NCI-H748 (cell line): ENCODE data around the gene CDH1.
A peak's percentile ranks its signal among the peaks of the same experiment; 100 is the strongest.
"Not testable (repeated sequence)": the region's sequence is repeated elsewhere in the genome, so short reads cannot be mapped to it uniquely, and the experiment has no call there.

Experiments used
- DNase-seq: peaks from one replicate; lab custom pipeline; 2025; ENCODE audit not compliant: unreplicated experiment; lab: John Stamatoyannopoulos, UW

The CDH1 gene

DNA sequence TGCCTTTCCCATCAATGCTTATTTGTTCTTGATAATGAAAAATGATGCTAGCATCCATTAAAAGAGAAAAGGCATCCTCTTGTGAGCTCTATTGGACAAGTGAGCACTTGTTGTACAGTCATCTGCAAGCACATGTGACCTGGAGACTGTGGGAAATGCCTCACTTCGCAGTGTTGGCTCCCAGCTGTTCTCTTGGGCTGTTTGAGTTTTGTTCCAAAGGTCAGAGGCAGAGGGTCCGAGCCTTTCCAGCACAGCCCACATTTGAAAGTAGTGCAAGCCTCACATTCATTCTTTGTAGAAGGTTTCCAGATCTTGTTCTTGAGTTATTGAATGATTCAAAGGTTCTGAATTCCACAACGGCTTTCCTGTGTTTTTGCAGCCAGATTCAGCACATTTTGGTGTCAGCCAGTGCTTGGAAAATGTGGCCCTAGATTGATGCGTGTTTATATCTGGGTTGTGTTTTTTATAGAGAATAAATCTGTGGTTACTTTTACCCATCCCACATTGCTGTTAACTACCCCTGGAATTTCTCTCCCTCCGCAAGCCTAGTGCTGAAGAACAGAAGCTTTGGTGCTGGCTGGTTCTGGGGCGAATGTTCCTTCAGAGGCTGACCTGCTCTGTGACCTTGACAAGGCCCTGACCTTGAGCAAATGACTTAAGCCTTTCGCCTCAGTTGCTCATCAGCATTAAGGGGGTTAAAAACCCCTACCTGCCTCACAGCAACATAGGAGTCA is 49.8 kb downstream of the CDH1 start:
- peak; percentile 49 for DNase-seq

- not testable (repeated sequence) for DNase-seq
These were observed 50.3 kb downstream of the CDH1 start for GRCh38 chr16:68787419-68787807.

DNA sequence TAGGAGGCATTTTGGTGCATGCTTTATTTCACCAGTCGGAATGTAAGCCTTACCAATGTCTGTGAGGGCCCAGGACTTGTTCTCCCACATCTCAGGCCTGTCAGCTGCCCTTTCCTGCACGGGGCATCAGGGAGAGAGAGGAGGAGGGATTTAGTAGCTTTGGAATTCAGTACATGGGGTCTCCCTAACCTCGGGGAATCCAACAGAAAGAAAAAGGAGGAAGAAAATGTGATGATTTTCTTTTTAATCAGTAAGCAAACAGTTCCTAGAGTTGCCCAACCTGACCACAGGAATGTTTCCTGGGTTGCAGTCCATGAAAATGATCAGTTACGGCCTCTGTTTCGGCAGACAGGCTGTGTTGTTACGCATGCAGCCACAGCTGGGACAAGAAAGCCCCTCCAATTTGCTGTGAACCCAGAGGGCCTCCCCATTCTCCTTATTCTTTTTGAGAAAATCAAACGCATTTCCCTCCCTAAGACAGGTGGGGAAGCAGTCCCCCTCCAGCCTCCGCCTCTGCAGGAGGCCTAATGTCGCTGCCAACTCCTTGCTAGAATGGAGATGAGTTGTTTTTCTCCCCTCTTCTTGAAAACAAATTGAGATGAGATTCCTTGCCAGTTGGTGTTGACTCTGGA is 53.2 kb downstream of the CDH1 start:
- no peak for DNase-seq

DNA sequence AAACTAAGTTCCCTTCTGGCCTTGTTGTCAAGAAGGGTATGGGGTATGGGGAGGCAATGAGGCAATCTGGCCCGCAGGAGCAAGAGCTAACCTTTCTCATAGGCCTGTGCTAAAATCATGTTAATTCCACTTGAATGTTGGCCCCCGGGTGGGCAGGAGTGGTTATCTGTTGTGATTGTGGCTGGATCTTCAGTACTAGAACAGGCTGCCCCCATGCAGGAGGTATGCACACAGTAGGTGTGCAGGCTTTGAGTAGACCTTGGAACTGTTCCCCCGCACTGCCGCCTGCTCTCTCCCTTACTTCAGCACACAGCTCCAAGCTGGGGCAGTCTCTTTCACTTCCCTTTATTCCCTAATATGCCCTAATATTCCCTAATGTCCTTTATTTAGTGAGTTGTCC is 53.9 kb downstream of the CDH1 start:
- no peak for DNase-seq

- DNase-seq, result no peak
These were observed 55.6 kb downstream of the CDH1 start for GRCh38 chr16:68792465-68793324.

- DNase-seq, result no peak
These were observed 56.3 kb downstream of the CDH1 start for GRCh38 chr16:68793401-68793857.

- DNase-seq, result peak; percentile 13
These were observed 61.3 kb downstream of the CDH1 start for GRCh38 chr16:68798398-68798797.

GRCh38 chr16:68800257-68800875 is 63.3 kb downstream of the CDH1 start:
- peak; percentile 63 for DNase-seq

- no peak for DNase-seq
These were observed 65.1 kb downstream of the CDH1 start for GRCh38 chr16:68802190-68802589.

GRCh38 chr16:68806422-68806821 is 69.3 kb downstream of the CDH1 start:
- DNase-seq, result no peak

DNA sequence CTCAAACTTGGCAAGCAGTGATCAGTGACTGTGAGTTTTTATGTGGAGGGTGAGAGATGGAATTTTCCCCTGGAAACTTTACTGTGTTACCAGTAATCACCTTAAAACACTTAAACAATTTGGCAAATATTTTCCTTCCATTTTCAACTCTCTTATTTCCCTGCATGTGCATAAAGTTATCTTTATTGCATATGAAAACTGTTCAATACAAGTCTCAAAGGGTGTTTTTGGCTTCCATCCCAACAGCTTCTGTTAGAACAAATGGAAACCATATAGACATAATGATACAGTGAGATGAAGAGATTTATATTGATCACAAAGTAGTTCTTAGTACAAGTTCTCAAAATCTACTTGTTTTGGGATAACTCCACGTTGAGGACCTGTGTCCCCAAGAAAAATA is 69.9 kb downstream of the CDH1 start:
- no peak for DNase-seq

DNA sequence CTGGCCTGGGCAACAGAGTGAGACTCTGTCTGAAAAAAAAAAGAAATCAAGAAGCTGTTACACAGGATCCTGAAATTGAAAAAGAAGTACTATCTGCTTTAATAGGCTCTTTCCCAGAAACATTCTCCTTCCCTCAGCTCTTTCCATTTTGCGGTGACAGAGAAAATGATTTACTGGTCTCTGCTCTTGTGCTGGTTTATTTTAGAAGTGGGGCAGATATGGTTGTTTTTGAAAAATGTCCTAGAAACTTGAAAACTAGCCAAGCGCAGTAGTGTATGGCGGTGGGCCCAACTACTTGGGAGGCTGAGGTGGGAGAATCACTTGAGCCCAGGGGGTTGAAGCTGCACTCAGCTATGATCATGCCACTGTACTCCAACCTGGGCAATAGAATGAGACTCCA is 77.4 kb downstream of the CDH1 start:
- DNase-seq, result no peak

DNA sequence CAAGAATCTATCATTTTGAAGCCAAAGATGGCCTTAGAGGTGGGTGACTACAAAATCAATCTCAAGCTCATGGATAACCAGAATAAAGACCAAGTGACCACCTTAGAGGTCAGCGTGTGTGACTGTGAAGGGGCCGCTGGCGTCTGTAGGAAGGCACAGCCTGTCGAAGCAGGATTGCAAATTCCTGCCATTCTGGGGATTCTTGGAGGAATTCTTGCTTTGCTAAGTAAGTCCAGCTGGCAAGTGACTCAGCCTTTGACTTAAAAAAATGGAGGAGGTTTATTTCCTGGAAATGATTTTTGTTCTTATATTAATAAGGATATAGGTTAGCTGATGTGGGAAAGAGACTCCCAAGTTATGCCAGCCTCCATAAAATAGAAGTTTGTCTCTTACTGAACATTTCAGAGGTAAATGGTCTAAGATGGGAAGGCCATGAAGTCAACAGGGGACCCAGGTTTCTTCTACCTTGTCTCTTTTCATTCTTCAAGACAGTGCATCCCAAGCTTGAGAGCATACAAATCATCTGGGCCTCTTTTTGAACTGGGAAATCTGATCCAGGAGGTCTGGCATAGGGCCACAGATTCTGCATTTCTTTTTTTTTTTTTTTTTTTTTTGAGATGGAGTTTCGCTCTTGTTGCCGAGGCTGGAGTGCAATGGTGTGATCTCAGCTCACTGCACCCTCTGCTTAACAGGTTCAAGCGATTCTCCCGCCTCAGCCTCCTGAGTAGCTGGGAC is 86.5 kb downstream of the CDH1 start:
- DNase-seq, result no peak

DNA sequence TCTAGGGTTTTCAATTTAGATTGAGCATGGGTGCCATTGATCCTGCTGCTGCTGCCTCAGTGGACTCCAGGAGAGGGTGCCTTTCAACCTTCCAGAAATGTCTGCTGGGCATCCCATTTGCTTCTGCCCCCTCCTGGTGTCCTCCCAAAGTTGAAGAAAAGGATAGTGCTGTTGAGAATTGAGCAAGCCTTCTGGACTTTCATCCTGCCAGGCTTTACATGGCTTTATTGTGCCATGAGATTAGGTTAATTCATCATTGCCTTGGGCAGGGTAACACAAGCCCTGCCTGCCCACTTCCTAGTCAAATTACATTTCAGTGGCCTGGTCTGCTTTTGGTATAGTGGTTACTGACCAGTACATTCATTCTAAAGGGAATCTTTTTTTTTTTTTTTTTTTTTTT is 88.3 kb downstream of the CDH1 start:
- no peak for DNase-seq

DNA sequence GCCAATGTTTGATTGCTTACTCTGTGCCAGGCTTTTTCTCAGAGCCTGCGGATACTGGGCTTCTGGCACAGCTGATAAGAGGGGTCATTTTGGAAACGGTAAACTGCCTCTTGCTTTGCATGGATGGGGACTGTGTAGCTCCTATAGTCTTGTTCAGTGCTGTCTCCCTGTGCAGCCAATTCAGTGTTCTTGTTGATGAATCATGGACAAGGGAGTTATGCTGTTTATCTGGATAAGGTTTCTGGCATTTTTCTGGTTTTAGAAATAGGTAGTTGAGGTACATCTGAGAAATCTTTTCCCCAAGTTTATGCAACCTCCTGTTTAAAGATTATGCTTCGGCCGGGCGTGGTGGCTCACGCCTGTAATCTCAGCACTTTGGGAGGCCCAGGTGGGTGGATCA is 89.6 kb downstream of the CDH1 start:
- no peak for DNase-seq

- DNase-seq, result no peak
These were observed 96.2 kb downstream of the CDH1 start for GRCh38 chr16:68833251-68833650.

- DNase-seq, result no peak
These were observed 97.5 kb downstream of the CDH1 start for GRCh38 chr16:68834550-68834949.

GRCh38 chr16:68835970-68836369 is 98.9 kb downstream of the CDH1 start:
- no peak for DNase-seq

DNA sequence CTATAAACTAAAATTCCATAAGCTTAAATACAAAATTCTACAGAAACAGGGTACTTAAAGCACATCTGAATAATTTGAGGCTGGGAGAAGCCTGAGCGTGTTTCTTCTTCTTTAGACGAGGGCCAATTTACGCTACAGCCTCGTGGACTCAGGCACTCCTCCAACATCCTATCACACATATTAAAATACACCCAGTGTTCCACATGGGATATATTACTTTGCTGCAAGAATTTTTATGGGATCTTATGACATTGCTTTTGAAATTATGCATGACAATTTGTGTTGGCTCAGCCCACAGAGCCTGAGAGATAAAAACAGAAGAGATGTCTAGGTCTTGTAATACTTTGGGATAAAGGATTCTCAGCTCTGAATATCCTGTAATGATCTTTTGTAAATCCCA is 102.7 kb downstream of the CDH1 start:
- no peak for DNase-seq

- not testable (repeated sequence) for DNase-seq
These were observed 105.9 kb downstream of the CDH1 start for GRCh38 chr16:68842964-68843481.
